Bronchial epithelial cell (primary cell): Measurements from ENCODE around the gene KCNK13. TPM values are rescaled to one million over a fixed set of nuclear protein-coding genes. Genes with fewer than 3 reads are reported as not detected.

ENCODE experiments used
- DNase-seq: peaks from one replicate; pipeline ENCODE4 v3.0.0-alpha.2; 2010; ENCODE audit warnings: low read depth
- FAIRE-seq: peaks from 2 replicates; lab custom pipeline; 2011; peaks lifted over from hg19 to GRCh38; lab: Jason Lieb, UNC
- H3K27me3 ChIP-seq: 2 replicates; pipeline ENCODE4 v1.5.1; 2011; ENCODE audit warnings: low read length; ENCODE audit not compliant: control insufficient read depth, insufficient read depth
- H3K36me3 ChIP-seq: 2 replicates; pipeline ENCODE4 v1.5.1; 2011; ENCODE audit warnings: low read length; ENCODE audit not compliant: control insufficient read depth, insufficient read depth
- H3K4me3 ChIP-seq: 2 replicates; pipeline ENCODE4 v1.5.1; 2011; ENCODE audit warnings: mild to moderate bottlenecking, low read depth, low read length, control low read depth
- total RNA-seq: library from RNA; depleted of rRNA; stranded (reverse); fragments of >200 nt; gene quantifications from 2 replicates; pipeline ENCODE4 v1.2.1, GENCODE V29; 2014
- TF ChIP-seq, protein P1 (sequence below): IDR thresholded peaks from 2 replicates; pipeline ENCODE4 v1.5.1; 2011; ENCODE audit warnings: mild to moderate bottlenecking, moderate library complexity, low read length, control low read depth, inconsistent platforms; ENCODE audit not compliant: insufficient read depth, severe bottlenecking

The KCNK13 gene
- total RNA-seq, 1 donor from 2014 or later = not detected

DNA sequence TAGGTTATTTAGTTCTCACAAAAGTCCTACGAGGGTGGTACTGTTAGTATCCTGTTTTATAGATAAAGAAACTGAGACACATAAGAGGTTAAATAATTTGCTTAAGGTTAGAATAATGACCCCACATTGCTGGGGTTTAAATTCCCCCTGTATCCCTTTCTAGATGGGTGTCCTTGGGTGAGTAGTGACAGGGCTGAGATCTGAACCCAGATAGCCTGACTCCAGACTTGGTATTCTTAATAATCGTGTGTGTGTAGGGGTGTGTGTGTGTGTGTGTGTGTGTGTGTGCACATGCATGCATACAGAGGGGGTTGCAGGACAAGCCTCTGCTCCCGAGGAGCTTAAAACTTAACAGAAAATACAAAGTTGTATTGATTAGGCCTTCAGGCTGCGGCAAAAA lies 97.9 kb downstream of the KCNK13 start:
- H3K4me3 ChIP-seq = no peak overlapping the region
- no peaks in the 10 kb centered on the region for H3K36me3 ChIP-seq
- FAIRE-seq (no peak), DNase-seq (no peak)
- no peaks in the 10 kb centered on the region for H3K27me3 ChIP-seq
- TF ChIP-seq, protein P1, sequence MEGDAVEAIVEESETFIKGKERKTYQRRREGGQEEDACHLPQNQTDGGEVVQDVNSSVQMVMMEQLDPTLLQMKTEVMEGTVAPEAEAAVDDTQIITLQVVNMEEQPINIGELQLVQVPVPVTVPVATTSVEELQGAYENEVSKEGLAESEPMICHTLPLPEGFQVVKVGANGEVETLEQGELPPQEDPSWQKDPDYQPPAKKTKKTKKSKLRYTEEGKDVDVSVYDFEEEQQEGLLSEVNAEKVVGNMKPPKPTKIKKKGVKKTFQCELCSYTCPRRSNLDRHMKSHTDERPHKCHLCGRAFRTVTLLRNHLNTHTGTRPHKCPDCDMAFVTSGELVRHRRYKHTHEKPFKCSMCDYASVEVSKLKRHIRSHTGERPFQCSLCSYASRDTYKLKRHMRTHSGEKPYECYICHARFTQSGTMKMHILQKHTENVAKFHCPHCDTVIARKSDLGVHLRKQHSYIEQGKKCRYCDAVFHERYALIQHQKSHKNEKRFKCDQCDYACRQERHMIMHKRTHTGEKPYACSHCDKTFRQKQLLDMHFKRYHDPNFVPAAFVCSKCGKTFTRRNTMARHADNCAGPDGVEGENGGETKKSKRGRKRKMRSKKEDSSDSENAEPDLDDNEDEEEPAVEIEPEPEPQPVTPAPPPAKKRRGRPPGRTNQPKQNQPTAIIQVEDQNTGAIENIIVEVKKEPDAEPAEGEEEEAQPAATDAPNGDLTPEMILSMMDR = no peak

DNA sequence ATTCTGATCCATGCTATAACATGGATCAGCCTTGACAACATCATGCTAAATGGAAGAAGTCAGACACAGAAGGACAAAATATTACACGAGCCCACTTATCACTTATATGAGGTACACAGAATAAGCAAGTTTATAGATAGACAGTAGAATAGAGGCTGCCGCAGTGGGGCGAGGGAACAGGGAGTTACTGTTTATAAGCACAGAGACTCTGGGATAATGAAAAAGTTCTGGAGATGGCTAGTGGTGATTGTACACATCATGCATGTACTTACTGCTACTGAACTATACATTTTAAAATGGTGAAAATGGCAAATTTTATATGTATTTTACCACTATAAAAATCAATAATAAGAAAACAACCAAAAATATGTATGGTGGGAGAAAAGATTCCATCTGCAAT lies 99.3 kb downstream of the KCNK13 start:
- Histone ChIP-seq H3K27me3 (no peaks in the 10 kb centered on the region), H3K36me3 (no peaks in the 10 kb centered on the region), H3K4me3 (no peak overlapping the region)
- TF ChIP-seq, protein P1 = no peak
- no peak for DNase-seq
- no peak for FAIRE-seq

DNA sequence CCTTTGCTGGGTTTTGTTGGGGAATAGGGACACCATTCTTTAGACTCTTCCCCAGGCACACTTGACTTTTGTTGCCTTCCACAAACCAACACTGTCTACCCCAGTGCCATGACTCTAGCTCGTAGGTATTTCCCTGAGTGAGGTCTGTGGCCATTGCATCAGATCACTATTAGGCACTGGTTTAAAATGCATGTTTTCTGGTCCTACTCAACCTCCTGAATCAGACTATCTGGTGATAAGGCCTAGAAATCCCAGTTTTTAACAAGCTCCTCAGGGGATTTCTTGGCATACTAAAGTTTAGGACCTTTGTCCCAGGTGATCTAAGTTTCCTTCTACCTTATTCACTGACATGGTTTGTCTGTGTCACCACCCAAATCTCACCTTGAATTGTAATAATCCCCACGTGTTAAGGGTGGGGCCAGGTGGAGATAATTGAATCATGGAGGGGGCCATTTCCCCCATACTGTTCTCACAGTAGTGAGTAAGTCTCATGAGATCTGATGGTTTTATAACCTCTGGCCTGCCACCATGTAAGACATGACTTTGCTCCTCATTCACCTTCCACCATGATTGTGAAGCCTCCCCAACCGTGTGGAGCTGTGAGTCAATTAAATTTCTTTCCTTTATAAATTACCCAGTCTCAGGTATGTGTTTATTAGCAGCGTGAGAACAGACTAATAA lies 106.8 kb downstream of the KCNK13 start:
- TF ChIP-seq, protein P1 = no peak
- H3K4me3 ChIP-seq = no peak overlapping the region
- DNase-seq = peak; percentile 60
- H3K36me3 ChIP-seq = no peaks in the 10 kb centered on the region
- H3K27me3 ChIP-seq = no peaks in the 10 kb centered on the region
- no peak for FAIRE-seq

DNA sequence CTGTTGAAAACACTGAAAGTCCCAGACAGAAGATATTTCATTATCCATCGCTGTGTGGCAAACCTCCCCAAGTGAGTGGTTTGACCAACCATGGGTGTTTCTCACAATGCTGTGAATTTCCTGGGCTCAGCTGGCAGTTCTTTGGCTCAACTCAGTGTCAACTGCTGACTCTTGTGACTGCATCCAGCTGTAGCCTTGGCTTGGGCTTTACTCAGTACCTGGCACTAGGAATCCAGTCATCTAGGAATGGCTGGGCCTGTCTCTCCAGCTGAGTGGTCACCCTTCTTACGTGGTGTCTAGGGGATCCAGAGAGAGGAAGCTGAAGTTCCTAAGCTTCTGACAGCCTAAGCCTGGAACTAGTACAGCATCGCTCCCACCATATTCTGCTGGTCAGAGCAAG lies 113.8 kb downstream of the KCNK13 start:
- TF ChIP-seq, protein P1 = no peak
- FAIRE-seq (no peak), DNase-seq (no peak)
- H3K27me3 ChIP-seq = no peaks in the 10 kb centered on the region
- no peaks in the 10 kb centered on the region for H3K36me3 ChIP-seq
- H3K4me3 ChIP-seq = no peak overlapping the region

DNA sequence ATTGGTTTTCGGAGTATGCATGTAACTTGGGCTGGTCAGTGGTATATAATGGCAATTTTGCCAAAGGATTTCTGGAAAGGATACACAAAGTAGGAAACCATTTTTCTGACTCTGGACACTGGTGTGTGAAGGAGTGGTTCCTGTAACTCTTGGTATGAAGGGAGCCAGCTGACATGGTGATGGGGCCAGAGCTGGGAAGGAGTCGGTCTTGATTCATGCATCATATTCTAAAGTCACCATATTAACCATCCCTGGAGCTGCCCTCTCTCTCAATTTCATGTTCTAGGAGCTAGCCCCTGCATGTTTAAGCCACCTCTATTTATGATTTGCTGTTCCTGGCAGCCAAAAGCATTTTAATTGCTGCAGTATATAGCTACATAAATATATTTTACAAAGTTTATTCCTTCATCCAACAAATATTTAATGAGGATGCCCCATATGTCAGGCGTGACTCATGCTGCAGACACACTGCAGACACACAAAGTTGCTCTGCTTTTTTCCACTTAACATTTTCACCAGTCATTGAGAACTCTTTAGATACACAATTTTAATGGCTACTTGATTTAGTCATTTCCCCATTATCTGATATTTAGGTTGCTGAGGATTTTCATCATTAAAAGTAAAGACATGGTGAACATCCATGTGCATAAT lies 115.9 kb downstream of the KCNK13 start:
- no peak for DNase-seq
- FAIRE-seq = no peak
- Histone ChIP-seq H3K36me3 (no peaks in the 10 kb centered on the region), H3K27me3 (no peaks in the 10 kb centered on the region), H3K4me3 (no peak overlapping the region)
- TF ChIP-seq, protein P1 = no peak
